NCI-H2081 treated with DMSO at 0.1 percent for 48 hours (cell line): ENCODE measurements around the gene RASGRF1.
"Not testable (repeated sequence)": the region's sequence is repeated elsewhere in the genome, so short reads cannot be mapped to it uniquely, and the experiment has no call there.

Experiments used
- DNase-seq: peaks from one replicate; lab custom pipeline; 2025; lab: John Stamatoyannopoulos, UW

RASGRF1 gene, protein sequence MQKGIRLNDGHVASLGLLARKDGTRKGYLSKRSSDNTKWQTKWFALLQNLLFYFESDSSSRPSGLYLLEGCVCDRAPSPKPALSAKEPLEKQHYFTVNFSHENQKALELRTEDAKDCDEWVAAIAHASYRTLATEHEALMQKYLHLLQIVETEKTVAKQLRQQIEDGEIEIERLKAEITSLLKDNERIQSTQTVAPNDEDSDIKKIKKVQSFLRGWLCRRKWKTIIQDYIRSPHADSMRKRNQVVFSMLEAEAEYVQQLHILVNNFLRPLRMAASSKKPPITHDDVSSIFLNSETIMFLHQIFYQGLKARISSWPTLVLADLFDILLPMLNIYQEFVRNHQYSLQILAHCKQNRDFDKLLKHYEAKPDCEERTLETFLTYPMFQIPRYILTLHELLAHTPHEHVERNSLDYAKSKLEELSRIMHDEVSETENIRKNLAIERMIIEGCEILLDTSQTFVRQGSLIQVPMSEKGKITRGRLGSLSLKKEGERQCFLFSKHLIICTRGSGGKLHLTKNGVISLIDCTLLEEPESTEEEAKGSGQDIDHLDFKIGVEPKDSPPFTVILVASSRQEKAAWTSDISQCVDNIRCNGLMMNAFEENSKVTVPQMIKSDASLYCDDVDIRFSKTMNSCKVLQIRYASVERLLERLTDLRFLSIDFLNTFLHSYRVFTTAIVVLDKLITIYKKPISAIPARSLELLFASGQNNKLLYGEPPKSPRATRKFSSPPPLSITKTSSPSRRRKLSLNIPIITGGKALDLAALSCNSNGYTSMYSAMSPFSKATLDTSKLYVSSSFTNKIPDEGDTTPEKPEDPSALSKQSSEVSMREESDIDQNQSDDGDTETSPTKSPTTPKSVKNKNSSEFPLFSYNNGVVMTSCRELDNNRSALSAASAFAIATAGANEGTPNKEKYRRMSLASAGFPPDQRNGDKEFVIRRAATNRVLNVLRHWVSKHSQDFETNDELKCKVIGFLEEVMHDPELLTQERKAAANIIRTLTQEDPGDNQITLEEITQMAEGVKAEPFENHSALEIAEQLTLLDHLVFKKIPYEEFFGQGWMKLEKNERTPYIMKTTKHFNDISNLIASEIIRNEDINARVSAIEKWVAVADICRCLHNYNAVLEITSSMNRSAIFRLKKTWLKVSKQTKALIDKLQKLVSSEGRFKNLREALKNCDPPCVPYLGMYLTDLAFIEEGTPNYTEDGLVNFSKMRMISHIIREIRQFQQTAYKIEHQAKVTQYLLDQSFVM (N-terminal part only)

DNA sequence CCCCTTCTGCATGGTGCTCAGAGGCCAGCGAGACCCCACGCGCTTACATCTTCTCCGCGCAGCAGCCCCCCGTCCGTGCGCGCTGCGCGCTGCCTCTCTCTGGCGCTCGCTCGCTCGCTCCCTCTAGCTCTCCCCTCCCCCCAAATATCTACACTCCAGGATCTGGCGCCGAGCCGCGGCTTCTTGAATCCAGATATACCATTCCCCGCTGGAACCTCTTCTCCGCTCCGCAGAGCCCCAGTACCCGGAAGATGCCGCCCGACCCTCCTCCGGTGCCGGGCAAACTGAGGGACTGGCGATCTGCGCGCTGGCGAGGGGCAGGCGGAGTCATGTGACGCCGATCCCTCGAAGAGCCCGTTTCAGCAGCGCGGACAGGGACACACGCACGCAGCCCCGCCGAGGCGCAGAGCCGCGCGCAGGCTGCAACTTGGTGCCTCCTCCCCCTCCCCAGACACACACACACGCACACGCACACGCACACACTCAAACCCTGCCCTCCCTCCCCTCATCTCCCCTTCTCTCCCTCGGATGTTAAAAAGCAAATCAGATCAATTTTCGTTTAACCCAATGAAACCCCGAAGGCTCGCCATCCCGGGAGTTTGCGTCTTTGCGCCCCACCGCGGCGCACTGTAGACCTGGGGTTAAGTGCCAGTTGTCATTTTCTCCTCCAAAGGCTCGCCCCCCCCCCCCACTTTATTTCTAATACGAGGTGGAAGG lies at the start of gene RASGRF1:
TSS of gene RASGRF1 (minus strand) at position 294 of the 717 bp plus-strand sequence. CDS start at position 12, 282 bp downstream.
- no peak for DNase-seq

DNA sequence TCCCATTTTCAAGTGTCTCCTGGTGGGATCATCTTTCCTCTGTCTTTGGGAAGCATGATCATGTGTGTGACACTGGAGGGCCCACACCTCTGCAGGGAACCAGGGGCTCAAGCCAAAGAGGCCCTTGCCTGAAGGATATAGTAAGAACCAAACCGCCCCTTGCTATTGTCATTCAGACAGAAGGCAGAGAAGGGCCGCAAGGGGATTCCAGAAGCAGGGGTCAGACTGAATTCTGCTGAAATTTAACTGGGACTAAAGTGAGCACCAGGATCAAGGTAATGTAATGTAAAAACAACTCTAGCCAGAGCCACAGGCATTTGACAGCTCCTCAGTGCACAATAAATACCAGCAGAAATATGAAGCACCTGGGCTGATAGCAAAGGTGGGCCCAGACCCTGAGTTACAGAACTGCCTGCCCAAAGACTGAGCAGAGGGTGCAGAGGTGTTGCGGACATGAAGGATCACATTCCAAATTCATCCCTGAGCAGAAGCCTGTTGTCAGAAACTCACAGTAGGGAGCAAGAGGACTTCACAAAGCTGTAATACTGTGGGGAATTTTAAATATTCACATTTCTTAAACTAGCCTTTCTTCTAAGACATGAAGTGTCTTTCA lies 46.0 kb upstream of the RASGRF1 start:
- DNase-seq: no peak

DNA sequence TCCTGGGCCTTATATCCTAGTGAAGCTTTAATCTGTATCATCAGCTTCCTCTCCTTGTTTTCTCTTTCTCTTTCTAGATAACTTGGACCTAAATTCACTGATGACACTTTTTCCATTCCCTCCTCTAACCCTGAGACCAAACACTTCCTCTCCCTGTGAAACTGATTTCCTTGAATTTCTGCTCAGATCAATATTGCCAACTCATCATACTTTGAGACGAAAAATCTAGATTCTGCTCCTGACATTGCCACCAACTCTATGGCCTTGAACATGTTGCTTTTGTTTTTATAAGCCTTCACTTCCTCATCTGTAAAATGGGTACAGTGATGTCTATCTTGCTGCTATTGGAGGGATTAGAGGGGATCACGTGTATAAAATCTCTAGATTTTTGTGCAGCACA lies 42.7 kb upstream of the RASGRF1 start:
- no peak for DNase-seq

DNA sequence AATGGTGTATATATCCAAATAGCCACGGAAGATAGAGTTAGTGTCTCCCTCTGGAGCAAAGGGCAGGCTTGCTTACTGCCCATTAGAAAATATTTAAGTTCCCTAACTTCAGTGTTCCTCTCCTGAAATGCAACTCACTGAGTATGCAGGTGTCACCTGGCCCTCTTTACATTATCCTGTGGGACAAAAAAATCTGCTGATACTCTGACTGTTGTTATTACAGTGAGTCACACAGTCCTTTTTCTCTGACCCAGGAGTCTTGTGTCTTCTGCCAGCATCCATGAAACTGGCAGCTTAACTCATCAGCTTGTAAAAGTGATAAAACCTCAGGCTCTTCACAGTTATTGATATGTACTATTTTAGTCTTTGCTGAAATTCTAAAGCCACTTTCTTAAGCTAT lies 42.2 kb upstream of the RASGRF1 start:
- no peak for DNase-seq

DNA sequence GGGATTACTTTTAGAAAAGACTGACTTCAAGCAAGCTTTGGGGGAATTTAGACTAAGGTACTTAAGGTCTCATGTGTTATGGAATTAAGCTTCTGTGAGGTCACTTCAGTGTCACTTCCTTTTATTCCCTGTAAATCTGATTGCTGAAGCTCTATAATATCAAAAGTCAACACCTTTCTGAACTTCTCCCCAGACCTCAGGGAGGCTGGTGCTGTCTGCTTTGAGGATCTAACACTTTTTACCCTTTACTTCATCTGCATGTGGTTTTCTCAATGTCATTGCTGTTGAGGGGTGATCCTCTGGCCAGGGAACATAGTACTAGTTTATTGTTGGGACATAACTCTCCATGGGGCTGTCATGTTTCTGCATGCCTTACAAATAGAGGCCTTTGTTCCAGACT lies 41.8 kb upstream of the RASGRF1 start:
- DNase-seq: no peak

DNA sequence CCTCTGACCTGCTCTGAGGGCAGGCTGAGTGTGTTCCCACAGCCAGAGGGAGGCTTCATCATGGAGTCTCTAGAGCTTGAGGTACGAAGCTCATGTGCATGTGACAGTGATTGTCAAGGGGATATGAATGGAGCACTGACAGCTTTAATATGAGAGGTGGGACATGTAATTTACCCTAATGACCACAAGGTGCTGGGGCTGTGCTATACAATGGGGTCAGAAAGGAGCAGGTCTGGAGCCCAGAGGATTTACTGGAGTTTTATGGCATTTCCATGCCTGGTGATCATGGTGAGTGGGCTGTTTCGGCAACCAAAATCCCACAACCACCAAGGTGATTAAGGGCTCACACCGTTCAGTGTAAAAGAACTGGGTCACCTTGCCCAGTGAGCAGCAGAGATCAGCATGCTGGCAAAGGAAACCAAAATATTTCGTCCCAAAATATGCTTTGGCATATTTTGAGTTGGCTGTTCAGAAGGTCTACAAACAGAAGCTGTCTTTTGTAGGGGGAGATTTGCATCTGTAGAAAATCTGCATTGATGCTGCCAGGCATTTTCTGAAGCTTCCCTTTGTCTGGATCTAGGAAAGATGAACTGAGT lies 40.1 kb upstream of the RASGRF1 start:
- DNase-seq: no peak

DNA sequence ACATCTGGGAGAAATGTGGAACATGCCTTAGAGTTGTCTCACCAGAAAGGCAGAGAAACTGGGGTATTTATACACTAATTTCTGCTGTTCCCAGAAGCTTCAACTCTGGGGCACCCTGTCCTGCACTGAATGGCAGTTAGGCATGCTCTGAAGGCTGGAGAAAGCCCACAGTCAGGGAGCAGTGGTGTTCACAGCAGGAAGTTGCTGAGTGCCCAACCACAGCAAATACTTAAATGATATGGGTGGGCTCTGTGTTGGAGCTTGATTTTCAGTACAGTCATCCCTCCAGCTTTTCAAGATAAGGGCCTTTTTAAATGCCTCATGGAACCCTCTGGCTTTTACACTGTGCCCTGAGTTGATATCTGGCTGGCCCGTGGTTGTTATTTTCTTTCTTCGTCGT lies 38.7 kb upstream of the RASGRF1 start:
- DNase-seq: no peak

DNA sequence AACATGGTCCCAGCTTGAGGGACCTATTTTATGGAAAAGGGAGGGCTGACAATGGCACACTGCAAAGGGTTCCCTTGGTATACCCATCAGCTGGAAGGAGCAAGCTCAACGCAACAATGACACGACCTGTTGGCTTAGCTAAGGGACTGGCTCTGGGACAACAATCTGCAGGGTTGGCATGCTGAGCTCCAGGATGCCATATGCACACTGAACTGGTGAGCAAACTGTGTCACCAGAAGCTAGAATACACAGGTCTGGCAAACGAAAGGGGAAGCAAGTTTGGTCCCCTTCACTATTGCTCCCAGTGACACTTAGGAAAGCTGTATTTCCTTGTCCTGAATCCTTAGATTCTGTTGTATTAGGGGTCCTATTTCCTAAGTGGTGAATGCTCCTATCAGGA lies 38.0 kb upstream of the RASGRF1 start:
- no peak for DNase-seq

DNA sequence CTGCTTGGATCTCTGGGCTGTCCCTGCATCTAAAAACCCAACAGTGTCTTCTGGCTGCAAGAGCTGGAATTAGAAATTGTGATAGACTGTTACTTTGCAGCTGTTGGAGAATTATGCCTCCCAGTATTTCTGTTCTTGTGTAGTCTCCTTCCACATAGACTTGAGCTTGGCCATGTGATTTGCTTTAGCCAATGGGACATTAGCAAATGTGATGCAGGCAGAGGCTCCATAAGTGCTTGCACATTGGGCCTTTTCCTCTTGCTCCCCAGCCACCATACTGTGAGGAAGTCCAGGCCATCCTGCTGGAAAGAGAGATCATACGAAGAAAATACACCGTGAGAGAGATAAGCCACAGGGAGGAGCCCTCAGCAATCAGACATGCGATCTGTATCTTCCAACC lies 33.8 kb upstream of the RASGRF1 start:
- DNase-seq: no peak

DNA sequence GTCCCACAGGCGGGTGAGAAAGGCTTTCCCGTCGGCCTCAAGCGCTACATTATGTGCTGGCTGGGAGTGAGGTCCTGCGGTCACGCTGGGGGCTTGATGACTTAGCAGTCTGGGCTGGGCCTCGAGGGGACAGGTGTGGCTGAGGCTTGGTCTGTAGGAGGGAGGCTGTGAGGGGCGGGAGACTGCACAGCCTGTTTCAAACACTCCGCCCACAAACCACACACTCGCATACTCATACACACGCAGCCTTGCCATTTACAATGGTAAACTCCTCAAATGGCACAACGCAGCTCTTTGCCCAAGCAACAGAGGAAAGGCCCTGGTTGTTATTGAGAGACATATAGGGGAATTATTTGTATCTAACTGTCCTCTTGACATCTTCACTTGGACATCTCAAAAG lies 32.4 kb upstream of the RASGRF1 start:
- no peak for DNase-seq

DNA sequence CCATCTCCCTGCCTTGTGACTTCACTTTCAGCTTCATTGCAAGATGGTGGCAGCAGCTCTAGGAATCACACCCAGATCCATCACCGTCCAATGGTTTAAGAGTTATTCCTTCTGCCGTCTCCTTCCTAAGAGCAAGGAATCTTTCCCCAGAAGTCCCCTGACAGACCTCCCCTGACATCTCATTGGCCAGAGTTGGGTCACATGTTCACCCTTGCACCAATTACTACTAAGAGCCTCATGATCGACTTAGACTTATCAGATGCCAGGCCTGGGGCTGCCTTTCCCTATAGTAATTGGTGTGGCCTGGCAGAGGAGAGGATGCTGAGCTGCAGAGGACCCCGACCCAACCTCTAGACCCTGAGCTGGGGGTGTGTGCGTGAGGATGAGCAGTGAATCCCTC lies 31.8 kb upstream of the RASGRF1 start:
- no peak for DNase-seq

DNA sequence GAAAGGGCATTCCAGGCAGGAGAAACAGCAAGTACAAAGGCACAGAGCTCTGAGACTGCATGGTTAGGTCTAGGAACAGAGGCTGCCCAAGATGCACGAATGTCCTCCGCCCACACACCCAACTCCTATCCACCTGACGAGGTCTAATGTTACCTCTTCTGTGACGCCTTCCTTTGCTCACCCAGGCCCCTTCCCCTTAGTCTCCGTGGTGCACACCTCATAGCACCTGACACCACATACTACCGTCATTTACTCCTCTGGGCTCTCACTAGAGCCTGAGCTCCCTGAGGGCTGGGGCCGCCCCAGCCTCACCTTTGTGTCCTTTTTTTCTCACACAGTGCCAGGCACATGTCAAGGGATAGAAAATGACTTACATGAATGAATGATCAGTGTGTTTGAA lies 31.0 kb upstream of the RASGRF1 start:
- DNase-seq: no peak

DNA sequence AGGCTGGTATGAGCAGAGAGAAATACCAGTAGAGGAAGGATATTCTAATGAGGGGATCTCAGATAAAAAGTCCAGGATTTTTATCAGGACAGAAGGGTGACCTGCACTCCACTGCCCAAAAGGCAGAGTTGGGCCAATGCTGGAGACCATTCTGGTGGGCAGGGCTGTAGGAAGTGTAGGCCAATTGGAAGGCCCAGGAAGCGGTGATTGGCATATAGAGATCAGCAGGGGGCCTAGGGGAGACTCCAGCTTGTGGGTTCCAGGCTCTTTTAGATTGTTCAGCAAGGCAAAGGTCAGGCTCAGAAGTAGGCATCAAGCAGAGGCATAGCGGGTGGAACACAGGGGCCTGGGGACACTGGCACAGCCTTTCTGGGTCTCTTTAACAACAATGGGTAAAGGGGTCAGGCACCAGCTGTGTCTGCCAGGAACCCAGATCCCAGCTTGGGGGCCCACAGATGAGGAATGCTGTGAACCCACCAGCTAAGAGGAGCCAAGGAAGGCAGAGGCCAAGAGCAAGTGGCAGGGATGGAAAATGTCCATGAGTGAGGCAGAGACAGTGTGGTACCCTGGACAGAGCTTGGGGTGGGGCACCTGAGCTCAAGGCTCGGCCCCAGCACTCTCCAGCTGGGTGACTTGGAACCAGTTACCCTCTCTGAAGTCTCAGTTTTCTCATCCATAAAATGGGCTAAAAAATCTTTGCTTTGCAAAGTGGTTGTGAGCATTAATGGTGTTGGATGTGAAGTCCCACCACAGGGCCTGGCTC lies 27.0 kb upstream of the RASGRF1 start:
- DNase-seq: no peak

DNA sequence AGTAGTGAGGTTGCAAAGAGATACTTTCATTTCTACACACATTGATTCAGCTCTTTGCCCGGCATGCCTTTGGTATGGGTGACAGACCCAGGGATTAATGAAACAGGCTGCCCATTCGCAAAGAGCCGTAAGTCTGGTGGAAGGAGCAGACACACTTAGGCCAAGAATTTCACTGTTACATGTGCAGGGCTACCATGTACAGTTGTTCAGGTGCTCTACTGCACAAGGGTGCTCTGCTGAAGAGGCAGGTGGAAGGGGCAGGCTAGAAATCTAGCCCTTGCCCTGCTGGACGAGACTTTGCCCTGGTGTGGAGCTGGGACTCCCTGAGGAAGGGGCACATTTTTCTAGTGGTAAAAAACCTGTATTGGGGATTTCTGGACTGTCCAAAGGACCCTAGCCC lies 26.2 kb upstream of the RASGRF1 start:
- no peak for DNase-seq

DNA sequence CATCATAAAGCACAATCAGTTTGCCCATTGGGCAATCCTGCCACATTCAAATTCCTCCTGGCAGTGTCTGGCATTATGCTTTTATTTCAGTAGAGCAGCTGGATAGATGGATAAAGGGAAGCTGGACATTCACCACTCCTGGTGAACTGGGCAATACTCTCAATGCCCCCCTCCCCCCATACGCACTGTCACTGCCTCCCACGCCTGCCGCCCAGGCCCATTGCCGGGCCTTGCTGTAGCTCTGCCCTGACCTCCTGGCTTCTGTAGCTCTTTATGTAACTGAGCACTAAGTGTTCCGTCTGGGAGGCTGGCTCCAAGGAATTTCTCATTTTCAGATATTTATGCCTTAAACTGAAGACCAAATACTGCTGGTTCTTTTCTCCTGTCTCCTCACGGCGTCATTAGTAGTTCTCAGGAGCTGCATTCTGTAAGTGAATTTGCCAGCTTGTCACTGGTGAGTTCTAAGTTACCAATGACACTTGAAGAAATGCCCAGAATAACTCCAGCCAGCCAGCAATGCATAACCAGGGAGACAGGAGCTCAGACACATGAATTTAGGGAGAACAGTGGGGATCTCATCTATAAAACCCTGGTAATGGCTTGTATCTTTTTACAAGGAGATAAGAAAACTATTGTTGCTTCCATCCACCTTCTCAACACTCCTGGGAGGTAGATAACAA lies 25.5 kb upstream of the RASGRF1 start:
- no peak for DNase-seq

DNA sequence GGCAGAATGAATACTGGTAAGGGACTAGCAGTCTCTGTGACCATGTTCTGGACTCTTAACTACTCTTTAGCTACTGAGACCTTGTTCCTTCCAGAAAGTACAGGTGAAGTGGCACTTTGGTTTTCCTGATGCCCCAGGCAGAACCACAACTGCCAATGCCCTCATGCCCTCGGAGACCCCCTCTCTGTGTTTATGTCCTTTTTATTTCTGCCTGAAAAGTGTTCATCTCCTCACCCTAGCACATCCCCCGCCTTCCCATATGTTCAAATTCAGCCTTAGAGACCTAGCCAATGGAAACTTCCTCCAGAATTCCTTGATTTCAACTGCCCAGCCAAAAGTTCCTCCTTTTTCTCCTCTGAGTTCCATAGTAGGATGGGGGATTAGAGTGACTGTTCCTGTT lies 23.3 kb upstream of the RASGRF1 start:
- DNase-seq: no peak

DNA sequence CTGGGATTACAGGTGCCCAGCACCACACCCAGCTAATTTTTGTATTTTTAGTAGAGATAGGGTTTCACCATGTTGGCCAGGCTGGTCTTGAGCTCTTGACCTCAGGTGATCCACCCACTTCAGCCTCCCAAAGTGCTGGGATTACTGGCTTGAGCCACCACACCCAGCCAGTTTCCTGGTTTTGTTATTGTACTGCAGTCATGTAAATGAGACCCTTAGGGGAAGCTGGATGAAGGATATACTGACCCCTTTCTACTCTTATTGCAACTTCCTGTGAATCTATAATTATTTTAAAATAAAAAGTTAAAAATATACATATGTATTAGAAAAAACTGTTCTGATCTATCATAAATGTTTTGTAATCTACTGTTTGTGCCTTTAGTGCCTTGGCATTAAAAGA lies 20.8 kb upstream of the RASGRF1 start:
- not testable (repeated sequence) for DNase-seq

DNA sequence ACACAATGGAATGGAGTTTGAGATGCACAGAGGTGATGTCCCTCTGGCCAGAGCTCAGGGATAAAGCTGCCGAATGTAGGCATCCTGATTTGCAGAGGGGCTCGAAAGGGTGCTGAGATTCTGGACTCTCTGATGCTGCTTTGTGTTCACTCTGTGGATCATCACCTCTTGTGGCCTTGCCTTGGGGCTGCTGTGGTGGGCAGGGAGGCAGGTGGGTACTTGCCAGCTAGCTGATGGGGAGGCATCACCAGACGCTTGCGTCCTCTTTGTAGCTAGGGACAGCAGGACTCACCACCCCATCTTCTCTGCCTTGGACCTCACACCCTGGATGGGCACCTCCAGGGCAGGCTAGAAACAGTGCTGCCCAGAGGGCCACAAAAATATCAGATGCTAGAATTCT lies 14.6 kb upstream of the RASGRF1 start:
- DNase-seq: no peak

DNA sequence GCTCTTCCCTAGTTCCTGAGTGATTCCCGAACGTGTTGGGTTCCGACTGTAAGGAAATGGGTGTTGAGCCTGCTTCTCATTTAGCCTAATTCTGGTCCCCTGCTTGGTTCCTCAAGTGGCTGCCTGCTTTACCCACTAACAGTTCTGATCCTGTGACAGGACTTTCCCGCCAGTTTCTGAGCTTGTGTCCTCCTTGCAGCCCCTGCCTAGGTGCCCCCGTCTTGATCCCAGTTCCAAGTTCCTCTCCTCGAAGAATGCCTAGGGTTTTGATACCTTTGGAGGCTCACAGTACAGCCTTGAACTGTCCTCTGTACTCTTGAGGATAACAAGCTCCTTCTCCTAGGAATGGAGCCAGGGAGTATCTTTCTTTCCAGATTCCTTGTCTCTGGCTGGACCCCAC lies 12.0 kb upstream of the RASGRF1 start:
- DNase-seq: no peak
